Mesothelial cell of epicardium (in vitro differentiated cells): Measurements from ENCODE around the gene KDM7A. TPM values are rescaled to one million over a fixed set of nuclear protein-coding genes. Genes with fewer than 3 reads are reported as not detected.

Experiments used
- DNase-seq, 2 experiments: peaks; one replicate each; pipeline ENCODE4 v3.0.0; 2021; ENCODE audit warnings: low spot score in 2 of 2; ENCODE audit not compliant: unreplicated experiment in 2 of 2
- H3K27ac Mint-ChIP-seq: 2 replicates; pipeline ENCODE4 v1.8.0; 2021; ENCODE audit warnings: mixed read lengths
- H3K27me3 Mint-ChIP-seq: 2 replicates; pipeline ENCODE4 v1.8.0; 2021; ENCODE audit warnings: low read depth, mixed read lengths
- H3K36me3 Mint-ChIP-seq: 2 replicates; pipeline ENCODE4 v1.8.0; 2021; ENCODE audit warnings: mixed read lengths
- H3K4me1 Mint-ChIP-seq: 2 replicates; pipeline ENCODE4 v1.8.0; 2021; ENCODE audit warnings: mixed read lengths
- H3K4me3 Mint-ChIP-seq: 2 replicates; pipeline ENCODE4 v1.8.0; 2021; ENCODE audit warnings: mild to moderate bottlenecking, moderate library complexity, mixed read lengths
- H3K9me3 Mint-ChIP-seq: 2 replicates; pipeline ENCODE4 v1.8.0; 2021; ENCODE audit warnings: mixed read lengths
- CTCF ChIP-seq: fragments of 200-600 bp; sonication (generic); IDR thresholded peaks from one replicate; pipeline ENCODE4 v1.5.0; 2021; ENCODE audit warnings: antibody characterized with exemption; ENCODE audit not compliant: unreplicated experiment
- total RNA-seq: library from RNA; stranded (reverse); gene quantifications from 3 replicates; pipeline ENCODE4 v1.2.1, GENCODE V29; 2021

Gene KDM7A
- total RNA-seq, 1 donor from 2014 or later, result 8.4 TPM

- no peak overlapping the region for H3K4me3 Mint-ChIP-seq
- no peaks in the 10 kb centered on the region for H3K27me3 Mint-ChIP-seq
- H3K36me3 Mint-ChIP-seq, result peaks cover 30% of the 10 kb centered on the region
These were observed 140.4 kb downstream of the KDM7A start for GRCh38 chr7:140036224-140036962.

GRCh38 chr7:140035400-140036223 is 141.2 kb downstream of the KDM7A start:
- Mint-ChIP-seq H3K36me3 (peaks cover 28% of the 10 kb centered on the region), H3K27ac (no peak overlapping the region), H3K4me3 (no peak overlapping the region), H3K27me3 (no peaks in the 10 kb centered on the region), H3K4me1 (no peaks in the 10 kb centered on the region), H3K9me3 (no peaks in the 10 kb centered on the region)
- DNase-seq, result no peak
- no peak for TF ChIP-seq CTCF

More at GRCh38 chr7:140036224-140036962, 140.4 kb downstream of the KDM7A start:
- DNase-seq, result no peak
- TF ChIP-seq CTCF, result no peak
- H3K27ac Mint-ChIP-seq, result no peak overlapping the region
- no peaks in the 10 kb centered on the region for H3K9me3 Mint-ChIP-seq
- no peaks in the 10 kb centered on the region for H3K4me1 Mint-ChIP-seq

Other genes with a start within 250 kb of the KDM7A start
- gene PARP12, start 114.0 kb downstream of the KDM7A start, total RNA-seq, result 26.2 to 30.2 TPM (median 27.1 TPM) in 3 replicates
- 109 to 128 TPM (median 116 TPM) in 3 replicates for gene SLC37A3, start 221.5 kb upstream of the KDM7A start, total RNA-seq
- gene RAB19, start 227.1 kb upstream of the KDM7A start, total RNA-seq, result 1.6 to 2.7 TPM (median 1.6 TPM) in 3 replicates